Measurements from ENCODE around the gene KDM5B.
A peak's percentile ranks its signal among the peaks of the same experiment; 100 is the strongest.
"Not testable (repeated sequence)": the region's sequence is repeated elsewhere in the genome, so short reads cannot be mapped to it uniquely, and the experiment has no call there.

KDM5B gene

GRCh38 chr1:202807926-202808757, at the start of gene KDM5B:
TSS of gene KDM5B (minus strand) at chr1:202808421. CDS start at chr1:202808305, 116 bp downstream.
- DNase-seq (ENCODE audit: low read depth) = peak; percentile 34

DNA sequence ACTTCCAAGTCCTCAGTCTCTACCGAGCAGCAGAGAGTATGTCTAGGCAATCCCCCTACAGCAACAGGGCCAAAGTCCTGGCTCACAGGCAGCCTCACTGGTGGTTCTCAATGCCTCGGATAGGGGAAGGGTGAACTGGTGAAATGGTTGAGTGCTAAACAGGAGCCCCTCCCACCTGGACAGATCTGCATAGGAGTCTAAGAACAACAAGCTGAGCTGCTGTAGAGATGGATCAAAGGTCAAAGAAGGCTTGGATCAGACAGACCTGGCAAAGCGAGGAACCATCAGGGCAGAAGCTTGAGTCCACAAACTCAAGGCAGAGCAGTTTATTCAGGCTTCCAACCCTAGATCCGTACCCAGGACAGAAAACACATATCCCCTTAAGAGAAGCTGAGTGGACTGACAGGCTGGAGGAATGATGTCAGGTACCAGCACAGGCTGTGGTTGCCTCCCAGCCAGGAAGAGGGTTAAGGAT, 49.0 kb upstream of the KDM5B start:
- DNase-seq (ENCODE audit: low read depth) = no peak

GRCh38 chr1:202856014-202856413, 47.8 kb upstream of the KDM5B start:
- DNase-seq (ENCODE audit: low read depth) = no peak

DNA sequence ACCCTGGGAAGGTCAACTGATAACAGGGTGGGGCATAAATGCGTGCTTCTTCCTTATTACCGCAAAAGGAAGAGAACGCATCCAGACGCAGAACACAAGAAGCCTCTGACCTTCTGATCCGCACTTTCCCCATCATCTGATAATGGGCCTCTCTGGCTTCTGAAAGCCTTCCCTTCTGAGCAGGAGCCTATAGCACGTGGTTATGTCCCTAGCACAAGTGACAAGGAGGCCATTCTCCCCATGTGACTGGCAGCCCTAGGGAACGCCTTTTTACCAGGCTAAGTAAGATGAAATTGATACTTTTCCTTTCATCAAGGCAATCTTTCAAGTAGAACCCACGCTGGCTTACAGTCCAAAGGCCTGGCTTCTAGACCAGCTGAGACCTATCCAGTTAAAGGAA, 46.6 kb upstream of the KDM5B start:
- no peak for DNase-seq (ENCODE audit: low read depth)

- no peak for DNase-seq (ENCODE audit: low read depth)
These were observed 44.1 kb upstream of the KDM5B start for GRCh38 chr1:202852163-202852904.

DNA sequence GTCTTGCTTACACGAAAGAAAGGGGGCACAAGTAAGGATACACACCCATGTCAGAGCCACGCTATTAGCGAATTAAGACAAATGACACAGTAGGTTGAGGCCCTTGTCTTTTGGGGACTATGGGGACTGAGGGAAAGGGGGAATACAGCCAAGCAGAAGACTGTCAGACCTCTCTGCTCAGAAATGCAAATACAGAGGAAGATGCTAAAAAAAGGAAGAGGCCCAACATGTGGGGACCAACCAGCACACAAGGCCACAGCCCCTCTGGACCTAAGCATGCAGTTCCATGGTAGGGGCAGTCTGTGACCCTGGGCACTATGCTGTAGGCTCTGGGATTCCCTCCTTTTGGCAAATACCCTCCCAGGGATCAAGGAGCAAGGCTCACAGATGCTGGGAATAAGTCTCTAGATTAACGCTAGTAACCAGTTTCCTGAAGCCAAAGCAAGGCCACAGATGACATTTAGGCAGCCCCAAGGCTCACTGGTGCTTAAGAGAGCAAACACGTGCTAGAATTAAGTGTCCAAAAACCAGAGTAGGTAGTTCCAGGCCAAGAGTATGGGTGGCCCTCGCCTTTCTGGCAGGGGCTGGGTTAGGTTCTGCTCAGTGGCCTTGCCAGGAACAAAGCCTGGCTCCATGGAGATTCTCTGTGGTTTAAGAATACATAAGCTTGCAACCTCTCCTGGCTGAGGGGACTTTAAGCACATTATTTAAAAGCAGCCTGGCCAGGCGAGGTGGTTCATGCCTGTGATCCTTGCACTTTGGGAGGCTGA, 42.6 kb upstream of the KDM5B start:
- no peak for DNase-seq (ENCODE audit: low read depth)

GRCh38 chr1:202848191-202848542, 39.9 kb upstream of the KDM5B start:
- DNase-seq (ENCODE audit: low read depth) = no peak

DNA sequence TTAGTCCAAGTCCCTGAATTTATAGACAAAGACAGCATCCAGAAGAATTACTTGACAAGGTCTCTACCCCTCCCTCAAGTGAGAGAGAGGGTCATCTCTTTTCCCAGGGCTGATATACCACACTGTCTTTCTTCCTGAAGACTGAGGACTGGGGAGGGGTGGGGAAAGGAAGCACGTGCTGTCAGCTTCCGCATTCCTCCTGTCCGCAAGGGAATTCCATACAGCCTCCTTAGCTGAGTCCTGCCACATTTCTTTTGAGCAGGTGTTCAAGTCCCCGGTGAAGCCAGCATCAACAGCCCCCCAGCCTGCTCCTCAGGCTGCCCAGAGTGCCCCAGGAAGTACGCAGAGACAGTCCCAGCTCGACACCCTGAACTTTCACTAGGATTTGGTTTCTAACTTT, 36.7 kb upstream of the KDM5B start:
- no peak for DNase-seq (ENCODE audit: low read depth)

GRCh38 chr1:202844259-202844658, 36.0 kb upstream of the KDM5B start:
- DNase-seq (ENCODE audit: low read depth) = no peak

DNA sequence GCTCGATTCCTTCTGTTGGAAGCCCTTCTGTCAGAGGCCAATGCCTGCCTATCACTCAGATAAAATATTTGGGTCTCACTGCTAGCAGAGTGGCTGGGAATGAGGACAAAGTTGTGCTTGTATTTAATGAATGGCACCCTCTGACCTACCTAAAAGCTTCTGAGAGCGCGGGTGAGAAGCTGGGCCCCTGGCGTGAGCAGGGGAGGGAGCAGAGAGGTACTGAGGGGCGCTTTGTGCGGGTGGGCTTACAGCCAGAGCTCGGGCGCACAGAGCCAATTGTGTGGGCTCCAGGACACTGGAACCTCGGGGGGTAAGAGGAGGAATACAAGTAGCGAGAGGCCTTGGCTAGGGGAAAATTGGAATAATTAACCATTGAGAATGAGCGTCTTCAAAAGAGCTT, 34.9 kb upstream of the KDM5B start:
- no peak for DNase-seq (ENCODE audit: low read depth)

DNA sequence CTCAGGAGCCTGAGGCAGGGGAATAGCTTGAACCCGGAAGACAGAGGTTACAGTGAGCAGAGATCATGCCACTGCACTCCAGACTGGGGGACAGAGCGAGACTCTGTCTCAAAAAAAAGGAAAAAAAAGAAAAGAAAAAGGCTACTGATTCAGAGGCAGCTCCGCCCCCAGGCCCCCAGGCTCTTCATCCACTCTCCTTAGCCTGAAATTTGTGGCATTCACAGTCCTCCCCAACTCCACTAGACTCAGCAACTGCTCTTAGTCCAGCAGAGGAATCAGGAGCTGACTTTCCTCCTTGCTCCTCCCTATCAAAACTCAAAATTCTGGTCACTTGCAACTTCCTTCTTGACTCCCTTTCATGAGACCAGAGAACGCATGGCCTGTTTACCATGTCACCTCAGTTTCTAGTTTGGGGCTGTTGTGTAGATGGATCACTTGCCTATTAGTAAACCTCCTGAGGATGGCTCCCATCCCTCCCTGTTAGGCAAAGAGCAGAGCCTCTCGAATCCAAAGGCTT, 29.6 kb upstream of the KDM5B start:
- no peak for DNase-seq (ENCODE audit: low read depth)

DNA sequence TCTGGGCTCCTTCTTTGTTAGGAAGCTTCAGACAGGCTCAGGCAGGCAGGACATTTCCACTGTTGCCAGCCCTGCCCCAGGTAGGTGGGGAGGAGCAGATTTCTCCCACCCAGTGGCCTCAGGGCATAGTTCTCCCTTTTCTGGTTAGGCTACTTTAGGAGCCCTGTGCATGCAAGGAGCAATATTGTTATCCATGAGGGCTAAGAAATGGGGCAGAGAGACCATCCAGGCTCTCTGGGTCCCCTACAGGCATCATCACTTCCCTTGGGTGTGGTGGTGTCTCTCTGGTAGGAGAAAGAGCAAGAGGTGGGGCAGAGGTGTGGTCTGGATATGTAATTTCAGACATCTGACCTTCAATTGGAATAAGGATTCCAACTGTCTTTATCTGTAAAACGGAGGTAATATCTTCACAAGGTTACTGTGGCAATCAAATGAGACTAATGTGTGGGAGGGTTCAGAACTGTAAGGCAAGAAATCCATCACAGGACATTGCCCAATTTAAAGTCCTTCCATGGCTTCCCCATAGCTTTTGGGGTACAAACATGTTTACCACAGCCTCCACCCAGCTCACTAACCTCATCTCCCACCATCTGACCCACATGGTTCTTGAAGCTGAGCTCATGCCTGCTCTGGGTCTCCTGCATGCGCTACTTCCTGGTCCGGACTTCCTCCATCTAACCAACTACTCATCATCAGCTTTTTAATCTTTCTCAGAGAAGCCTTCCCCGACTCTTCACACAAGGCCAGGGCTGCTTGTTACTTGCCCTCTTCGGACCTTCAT, 28.6 kb upstream of the KDM5B start:
- no peak for DNase-seq (ENCODE audit: low read depth)

DNA sequence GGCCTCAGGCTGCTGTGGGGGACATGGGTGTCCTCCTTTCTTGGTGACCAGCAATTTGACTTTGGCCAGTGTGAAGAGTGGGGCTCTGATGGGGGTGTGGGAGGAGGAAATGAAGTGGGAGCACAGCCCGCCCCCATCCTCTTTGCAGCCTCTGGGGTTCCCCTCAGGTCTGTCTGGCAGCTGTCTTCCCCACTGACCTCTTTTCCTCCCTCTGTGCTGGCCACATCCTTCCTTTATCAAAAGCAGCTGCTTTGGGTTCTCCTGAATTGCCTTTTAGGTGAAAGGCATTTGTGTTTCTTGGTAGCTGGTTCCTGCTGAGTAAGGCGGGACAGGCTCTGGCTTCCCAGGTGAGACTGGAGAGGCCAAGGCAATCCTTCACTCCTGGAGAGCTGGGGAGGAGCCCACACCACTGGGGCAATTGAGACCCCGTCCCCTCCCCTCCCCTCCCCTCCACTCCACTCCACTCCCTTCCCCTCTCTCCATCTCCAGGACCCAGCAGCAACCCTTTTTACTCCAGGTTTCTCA, 27.4 kb upstream of the KDM5B start:
- no peak for DNase-seq (ENCODE audit: low read depth)

DNA sequence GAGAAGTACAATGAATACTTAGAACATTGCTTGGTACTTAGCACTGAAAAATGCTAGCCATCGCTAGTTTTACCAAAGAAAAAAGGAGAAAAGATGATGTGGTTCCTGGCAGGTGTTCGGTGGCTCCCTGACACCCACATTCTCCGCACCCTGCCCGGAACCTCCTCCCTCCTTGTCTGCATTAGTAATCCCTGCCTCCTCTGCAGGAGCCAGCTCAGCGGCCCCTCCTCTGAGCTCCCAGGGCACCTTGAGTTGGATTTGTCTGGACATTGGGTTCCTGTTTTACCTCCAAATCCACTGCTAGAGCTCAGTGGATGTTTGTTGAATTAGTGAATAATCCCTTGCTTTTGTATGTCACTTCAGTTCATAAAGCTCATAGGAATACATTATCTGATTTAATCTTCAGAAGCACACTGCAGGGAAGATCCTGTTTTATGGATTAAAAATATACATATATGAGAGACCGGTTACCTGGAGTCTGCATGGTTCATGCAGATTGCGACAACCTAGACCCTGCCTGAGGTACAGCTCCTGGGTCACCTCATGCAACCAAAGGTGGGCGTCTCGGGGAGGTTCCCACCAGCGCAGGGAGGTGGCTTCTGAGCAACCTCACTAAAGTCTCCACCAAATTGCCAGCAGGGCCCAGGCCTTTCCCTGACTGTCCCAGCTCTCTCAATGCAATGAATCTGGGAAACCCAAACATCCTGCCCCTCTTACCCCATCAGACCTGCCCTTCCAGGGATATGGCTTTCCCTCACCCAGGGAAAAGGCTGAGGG, 26.7 kb upstream of the KDM5B start:
- no peak for DNase-seq (ENCODE audit: low read depth)

GRCh38 chr1:202831906-202832305, 23.7 kb upstream of the KDM5B start:
- no peak for DNase-seq (ENCODE audit: low read depth)

GRCh38 chr1:202829223-202829622, 21.0 kb upstream of the KDM5B start:
- DNase-seq (ENCODE audit: low read depth) = not testable (repeated sequence)

- DNase-seq (ENCODE audit: low read depth) = no peak
These were observed 17.5 kb upstream of the KDM5B start for GRCh38 chr1:202825748-202826147.

GRCh38 chr1:202821467-202821866, 13.2 kb upstream of the KDM5B start:
- no peak for DNase-seq (ENCODE audit: low read depth)

DNA sequence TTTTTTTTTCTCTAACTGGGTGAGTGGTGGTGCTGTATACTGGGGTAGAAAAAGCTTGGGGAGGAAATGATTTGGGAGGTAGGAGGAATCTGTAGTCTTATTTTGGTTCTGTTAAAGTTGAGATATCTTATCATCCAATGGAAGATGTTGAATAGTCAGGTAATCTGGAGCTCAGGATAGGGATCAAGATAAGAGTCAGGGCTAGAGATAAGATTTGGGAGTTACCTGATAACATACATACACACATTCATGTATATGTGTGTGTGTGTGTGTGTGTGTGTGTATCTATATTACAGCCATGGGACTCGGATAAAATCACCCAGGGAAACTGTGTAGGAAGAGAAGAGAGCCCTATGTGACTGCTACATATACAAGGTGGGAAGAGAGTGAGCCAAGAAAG, 10.6 kb upstream of the KDM5B start:
- no peak for DNase-seq (ENCODE audit: low read depth)

DNA sequence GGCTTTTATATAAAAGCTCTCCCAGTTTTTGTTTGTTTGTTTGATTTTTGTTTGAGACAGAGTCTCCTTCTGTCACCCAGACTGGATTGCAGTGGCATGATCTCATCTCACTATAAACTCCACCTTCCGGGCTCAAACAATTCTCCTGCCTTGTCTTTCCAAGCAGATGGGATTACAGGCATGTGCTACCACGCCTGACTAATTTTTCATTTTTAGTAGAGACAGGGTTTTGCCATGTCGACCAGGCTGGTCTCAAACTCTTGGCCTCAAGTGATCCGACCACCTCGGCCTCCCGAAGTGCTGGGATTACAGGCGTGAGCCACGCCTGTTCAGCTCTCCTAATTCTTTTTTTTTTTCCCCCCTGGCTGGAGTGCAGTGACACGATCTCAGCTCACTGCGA, 6.9 kb upstream of the KDM5B start:
- DNase-seq (ENCODE audit: low read depth) = no peak

All from stimulated activated CD8-positive, alpha-beta memory T cell treated with anti-CD3 and anti-CD28 coated beads, Interleukin-15, amount 100 ng/mL, for 1 hour (primary cell).